Panc1 (cell line): ENCODE measurements around the gene SELENOT. TPM values are rescaled to one million over a fixed set of nuclear protein-coding genes. Genes with fewer than 3 reads are reported as not detected.

Experiments used
- ATAC-seq: fragments of 200-7000 bp; cut with Tn5 transposase; 2 replicates; pipeline ENCODE4 v1.9.1; 2020; ENCODE audit warnings: mild to moderate bottlenecking, moderate library complexity
- BruUV-seq: library from RNA; stranded (reverse); fragments of 400-500 nt; replicated peaks from 2 replicates; lab custom pipeline; 2021; lab: Mats Ljungman, UMichigan
- CTCF ChIA-PET: fragments of 300-600 bp; sonication (Branson Sonifier 250); formaldehyde crosslinking; loops from one replicate; lab custom pipeline; 2022; ENCODE audit warnings: antibody characterized with exemption; lab: Charles Lee
- POLR2A ChIA-PET: fragments of 300-600 bp; sonication (Branson Sonifier 250); formaldehyde crosslinking; loops from one replicate; lab custom pipeline; 2022; ENCODE audit warnings: antibody characterized with exemption; lab: Charles Lee
- DNase-seq: peaks from one replicate; pipeline ENCODE4 v3.0.0-alpha.2; 2010; ENCODE audit warnings: low read depth, low spot score
- H3K27ac ChIP-seq: 2 replicates; pipeline ENCODE4 v1.5.1; 2011; ENCODE audit warnings: mild to moderate bottlenecking, low read length, inconsistent platforms
- H3K27me3 ChIP-seq: fragments of 200-500 bp; sonication (Bioruptor generic); 2 replicates; pipeline ENCODE4 v1.6.0; 2014; ENCODE audit warnings: low read length, inconsistent platforms; ENCODE audit not compliant: control insufficient read depth, insufficient read depth
- H3K36me3 ChIP-seq: fragments of 200-500 bp; sonication (Bioruptor generic); 2 replicates; pipeline ENCODE4 v1.5.1; 2014; ENCODE audit warnings: inconsistent platforms, mild to moderate bottlenecking, low read length, moderate library complexity; ENCODE audit not compliant: control insufficient read depth, insufficient read depth
- H3K4me1 ChIP-seq: 2 replicates; pipeline ENCODE4 v1.5.1; 2011; ENCODE audit warnings: inconsistent platforms, mild to moderate bottlenecking, low read length, moderate library complexity; ENCODE audit not compliant: control insufficient read depth, insufficient read depth
- H3K4me3 ChIP-seq, 2 experiments: 2 replicates each; pipeline ENCODE4 v1.5.1; 2011 to 2012; ENCODE audit warnings: low read depth in 2 of 2, low read length in 2 of 2, mild to moderate bottlenecking in 2 of 2, inconsistent platforms in 1 of 2, moderate library complexity in 1 of 2
- H3K9me3 ChIP-seq: fragments of 200-500 bp; sonication (Bioruptor generic); 2 replicates; pipeline ENCODE4 v1.5.1; 2014; ENCODE audit warnings: low read depth, mild to moderate bottlenecking, inconsistent platforms, low read length, moderate library complexity; ENCODE audit not compliant: control insufficient read depth, insufficient read depth
- POLR2AphosphoS5 ChIP-seq: IDR thresholded peaks from 2 replicates; pipeline ENCODE4 v1.6.1; 2012; ENCODE audit warnings: mild to moderate bottlenecking, low read depth, low read length, moderate library complexity
- SIN3A ChIP-seq: IDR thresholded peaks from 2 replicates; pipeline ENCODE4 v1.6.1; 2012; ENCODE audit warnings: low read depth, mild to moderate bottlenecking, low read length, moderate library complexity, borderline replicate concordance; ENCODE audit not compliant: insufficient read depth
- TCF7L2 ChIP-seq: IDR thresholded peaks from 2 replicates; pipeline ENCODE4 v1.6.1; 2011; ENCODE audit warnings: mild to moderate bottlenecking, low read depth, low read length, inconsistent platforms
- in situ Hi-C: cut with HindIII; loops from 2 replicates; pipeline ENCODE4 v1.10.0; 2016; ENCODE audit warnings: low sequenced_read_pairs, low pct_unique_long_range_greater_than_20kb
- intact Hi-C: fragments of 100-400 bp; cut with micrococcal nuclease; formaldehyde crosslinking; loops from one replicate; pipeline ENCODE4 v1.10.0; 2022; ENCODE audit not compliant: unreplicated experiment
- total RNA-seq: library from RNA; stranded (reverse); gene quantifications from one replicate; pipeline ENCODE4 v1.2.1, GENCODE V29; 2021; ENCODE audit not compliant: unreplicated experiment
- TF ChIP-seq, protein P1 (sequence below): fragments of 450-650 bp; IDR thresholded peaks from 2 replicates; pipeline ENCODE4 v1.5.1; 2017; ENCODE audit warnings: mild to moderate bottlenecking
- TF ChIP-seq, protein P2 (sequence below), 2 experiments: IDR thresholded peaks; 2 replicates each; pipeline ENCODE4 v1.6.1; 2011 to 2012; ENCODE audit warnings: low read depth in 2 of 2, control low read depth in 1 of 2, low read length in 1 of 2, mild to moderate bottlenecking in 1 of 2, moderate library complexity in 1 of 2; ENCODE audit not compliant: insufficient read depth in 1 of 2

Gene SELENOT
- total RNA-seq, 1 experiment from 2014 or later, result 114 TPM

- Histone ChIP-seq H3K4me1 (peaks cover 32% of the 10 kb centered on the region), H3K4me3 (peak overlapping the region; percentile 83 to 91), H3K36me3 (peaks cover 12% of the 10 kb centered on the region), H3K27ac (peak overlapping the region; percentile 95), H3K27me3 (no peaks in the 10 kb centered on the region), H3K9me3 (no peaks in the 10 kb centered on the region)
- DNase-seq (no peak), ATAC-seq (peak; percentile 60)
- TF ChIP-seq SIN3A (no peak), POLR2AphosphoS5 (no peak), TCF7L2 (no peak)
- TF ChIP-seq, protein P1, sequence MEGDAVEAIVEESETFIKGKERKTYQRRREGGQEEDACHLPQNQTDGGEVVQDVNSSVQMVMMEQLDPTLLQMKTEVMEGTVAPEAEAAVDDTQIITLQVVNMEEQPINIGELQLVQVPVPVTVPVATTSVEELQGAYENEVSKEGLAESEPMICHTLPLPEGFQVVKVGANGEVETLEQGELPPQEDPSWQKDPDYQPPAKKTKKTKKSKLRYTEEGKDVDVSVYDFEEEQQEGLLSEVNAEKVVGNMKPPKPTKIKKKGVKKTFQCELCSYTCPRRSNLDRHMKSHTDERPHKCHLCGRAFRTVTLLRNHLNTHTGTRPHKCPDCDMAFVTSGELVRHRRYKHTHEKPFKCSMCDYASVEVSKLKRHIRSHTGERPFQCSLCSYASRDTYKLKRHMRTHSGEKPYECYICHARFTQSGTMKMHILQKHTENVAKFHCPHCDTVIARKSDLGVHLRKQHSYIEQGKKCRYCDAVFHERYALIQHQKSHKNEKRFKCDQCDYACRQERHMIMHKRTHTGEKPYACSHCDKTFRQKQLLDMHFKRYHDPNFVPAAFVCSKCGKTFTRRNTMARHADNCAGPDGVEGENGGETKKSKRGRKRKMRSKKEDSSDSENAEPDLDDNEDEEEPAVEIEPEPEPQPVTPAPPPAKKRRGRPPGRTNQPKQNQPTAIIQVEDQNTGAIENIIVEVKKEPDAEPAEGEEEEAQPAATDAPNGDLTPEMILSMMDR, result no peak
- TF ChIP-seq, protein P2, sequence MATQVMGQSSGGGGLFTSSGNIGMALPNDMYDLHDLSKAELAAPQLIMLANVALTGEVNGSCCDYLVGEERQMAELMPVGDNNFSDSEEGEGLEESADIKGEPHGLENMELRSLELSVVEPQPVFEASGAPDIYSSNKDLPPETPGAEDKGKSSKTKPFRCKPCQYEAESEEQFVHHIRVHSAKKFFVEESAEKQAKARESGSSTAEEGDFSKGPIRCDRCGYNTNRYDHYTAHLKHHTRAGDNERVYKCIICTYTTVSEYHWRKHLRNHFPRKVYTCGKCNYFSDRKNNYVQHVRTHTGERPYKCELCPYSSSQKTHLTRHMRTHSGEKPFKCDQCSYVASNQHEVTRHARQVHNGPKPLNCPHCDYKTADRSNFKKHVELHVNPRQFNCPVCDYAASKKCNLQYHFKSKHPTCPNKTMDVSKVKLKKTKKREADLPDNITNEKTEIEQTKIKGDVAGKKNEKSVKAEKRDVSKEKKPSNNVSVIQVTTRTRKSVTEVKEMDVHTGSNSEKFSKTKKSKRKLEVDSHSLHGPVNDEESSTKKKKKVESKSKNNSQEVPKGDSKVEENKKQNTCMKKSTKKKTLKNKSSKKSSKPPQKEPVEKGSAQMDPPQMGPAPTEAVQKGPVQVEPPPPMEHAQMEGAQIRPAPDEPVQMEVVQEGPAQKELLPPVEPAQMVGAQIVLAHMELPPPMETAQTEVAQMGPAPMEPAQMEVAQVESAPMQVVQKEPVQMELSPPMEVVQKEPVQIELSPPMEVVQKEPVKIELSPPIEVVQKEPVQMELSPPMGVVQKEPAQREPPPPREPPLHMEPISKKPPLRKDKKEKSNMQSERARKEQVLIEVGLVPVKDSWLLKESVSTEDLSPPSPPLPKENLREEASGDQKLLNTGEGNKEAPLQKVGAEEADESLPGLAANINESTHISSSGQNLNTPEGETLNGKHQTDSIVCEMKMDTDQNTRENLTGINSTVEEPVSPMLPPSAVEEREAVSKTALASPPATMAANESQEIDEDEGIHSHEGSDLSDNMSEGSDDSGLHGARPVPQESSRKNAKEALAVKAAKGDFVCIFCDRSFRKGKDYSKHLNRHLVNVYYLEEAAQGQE (IDR thresholded peaks at IDR 0.05; ENCODE audit: insufficient read depth in 1 of 2, low read depth in 2 of 2, low read length in 1 of 2), result no peak
- ChIA-PET POLR2A (interaction anchor here (0.5 to 1.2 kb wide), 2 partner anchors 101 to 343 kb away, joined by 4 to 7 read pairs; partner anchors contain the start of gene ERICH6), CTCF (no interaction called here)
- intact Hi-C loops (loop anchor here (5.0 kb wide), 1 partner anchor 100 kb away; the partner anchor contains the start of gene ERICH6), in situ Hi-C loops (no loop called here)
- TSS peak; percentile 93 for BruUV-seq
Measured at GRCh38 chr3:150602426-150603152, 532 bp upstream of the SELENOT start.

GRCh38 chr3:150603980-150604319, 829 bp downstream of the SELENOT start:
- intact Hi-C loops (loop anchor here (5.0 kb wide), 1 partner anchor 98 kb away; the partner anchor contains the start of gene ERICH6), in situ Hi-C loops (no loop called here)
- DNase-seq (no peak), ATAC-seq (no peak)
- H3K4me3 ChIP-seq, result peak overlapping the region; percentile 83 to 91
- peaks cover 12% of the 10 kb centered on the region for H3K36me3 ChIP-seq
- CTCF ChIA-PET, result no interaction called here
- H3K4me1 ChIP-seq, result peaks cover 35% of the 10 kb centered on the region
- H3K9me3 ChIP-seq, result no peaks in the 10 kb centered on the region
- BruUV-seq, result no TSS peak
- TF ChIP-seq, protein P1, result no peak
- TF ChIP-seq POLR2AphosphoS5 (no peak), TCF7L2 (no peak), SIN3A (no peak)
- TF ChIP-seq, protein P2 (IDR thresholded peaks at IDR 0.05; ENCODE audit: insufficient read depth in 1 of 2, low read depth in 2 of 2, low read length in 1 of 2), result no peak
- peak overlapping the region; percentile 95 for H3K27ac ChIP-seq
- no peaks in the 10 kb centered on the region for H3K27me3 ChIP-seq
- POLR2A ChIA-PET, result no interaction called here
